NCI-H2029 (cell line): ENCODE measurements around the gene CFB.
A peak's percentile ranks its signal among the peaks of the same experiment; 100 is the strongest.
"Not testable (repeated sequence)": the region's sequence is repeated elsewhere in the genome, so short reads cannot be mapped to it uniquely, and the experiment has no call there.

Source experiments
- DNase-seq: peaks from one replicate; lab custom pipeline; 2025; lab: John Stamatoyannopoulos, UW

The CFB gene

GRCh38 chr6:31971279-31971992 lies 25.5 kb downstream of the CFB start:
- DNase-seq = no peak

GRCh38 chr6:31971993-31972708 lies 26.3 kb downstream of the CFB start, which contains the start of gene DXO:
DXO (minus strand) TSS chr6:31972138; CDS start chr6:31971675, 463 bp downstream.
- DNase-seq = peak; percentile 98

- DNase-seq = no peak
These were observed 26.9 kb downstream of the CFB start for GRCh38 chr6:31972709-31973350.

GRCh38 chr6:31976065-31976464 lies 30.2 kb downstream of the CFB start:
- DNase-seq = not testable (repeated sequence)

- DNase-seq = no peak
These were observed 32.0 kb downstream of the CFB start for GRCh38 chr6:31977816-31978431.

GRCh38 chr6:31978831-31979230 lies 32.9 kb downstream of the CFB start:
- DNase-seq = no peak

- no peak for DNase-seq
These were observed 33.5 kb downstream of the CFB start for GRCh38 chr6:31979238-31979898.

- not testable (repeated sequence) for DNase-seq
These were observed 34.4 kb downstream of the CFB start for GRCh38 chr6:31980195-31980876.

GRCh38 chr6:31980998-31981397 lies 35.1 kb downstream of the CFB start:
- not testable (repeated sequence) for DNase-seq

- not testable (repeated sequence) for DNase-seq
These were observed 35.8 kb downstream of the CFB start, which contains the start of gene C4A for GRCh38 chr6:31981744-31982143. C4A (plus strand) TSS chr6:31982057; CDS start chr6:31982108, 51 bp downstream.

- DNase-seq = not testable (repeated sequence)
These were observed 43.5 kb downstream of the CFB start for GRCh38 chr6:31989363-31989762.

GRCh38 chr6:31994421-31994820 lies 48.5 kb downstream of the CFB start:
- DNase-seq = not testable (repeated sequence)

- DNase-seq = not testable (repeated sequence)
These were observed 50.5 kb downstream of the CFB start for GRCh38 chr6:31996385-31996784.
